Activated CD8-positive, alpha-beta memory T cell treated with anti-CD3 and anti-CD28 coated beads, Interleukin-2, amount 50 U/mL, for 4 hours (primary cell): ENCODE results near the gene SLC6A2.

Experiments used
- DNase-seq: peaks from one replicate; pipeline ENCODE4 v3.0.0-alpha.2; 2020

The SLC6A2 gene

DNA sequence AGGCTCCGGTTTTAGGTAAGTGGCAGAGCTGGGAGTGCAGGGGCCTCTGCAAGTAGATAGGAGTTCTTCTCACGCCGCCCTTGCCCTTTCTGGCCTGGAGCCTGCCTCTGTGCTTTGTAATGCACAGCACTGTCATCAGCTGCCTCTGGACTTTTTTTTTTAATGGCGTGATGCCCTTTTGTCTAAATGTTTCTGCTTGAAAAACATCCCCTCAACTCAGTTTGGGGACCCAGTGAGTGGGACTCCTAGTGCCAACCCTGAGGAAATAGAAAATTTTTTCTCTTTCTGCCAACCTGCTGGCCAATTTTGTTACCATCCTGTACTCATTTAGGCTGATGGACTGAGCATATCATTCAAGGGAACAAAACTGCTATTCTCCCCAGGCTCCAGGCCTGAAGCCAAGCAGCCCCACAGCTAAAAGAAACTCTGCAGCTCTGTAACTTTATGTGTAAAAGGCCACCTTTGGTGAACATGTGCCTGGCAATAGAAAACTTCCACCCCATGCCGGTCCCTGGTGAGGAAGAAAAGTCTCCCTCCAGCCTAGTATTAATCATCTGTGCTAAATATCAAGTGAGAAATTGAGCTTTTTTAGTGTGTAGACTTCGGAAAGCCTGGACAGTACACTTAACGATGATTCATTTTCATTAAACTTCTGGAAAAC lies 22.5 kb downstream of the SLC6A2 start:
- no peak for DNase-seq

DNA sequence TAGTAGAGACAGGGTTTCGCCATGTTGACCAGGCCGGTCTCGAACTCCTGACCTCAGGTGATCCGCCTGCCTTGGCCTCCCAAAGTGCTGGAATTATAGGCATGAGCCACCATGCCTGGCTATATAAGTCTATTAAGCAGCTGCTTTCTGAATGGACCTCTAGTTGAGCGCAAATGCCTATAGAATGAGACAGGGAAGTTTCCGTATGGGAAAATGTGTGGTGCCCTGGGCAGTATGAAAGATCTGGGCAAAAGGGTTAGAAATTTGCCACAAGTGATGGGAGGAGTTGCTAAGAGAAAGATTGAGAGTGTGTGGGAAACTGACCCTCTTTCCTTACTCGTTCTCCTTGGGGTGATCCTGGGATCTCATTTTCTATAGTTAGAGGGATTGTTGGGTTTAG lies 26.3 kb downstream of the SLC6A2 start:
- DNase-seq = no peak

DNA sequence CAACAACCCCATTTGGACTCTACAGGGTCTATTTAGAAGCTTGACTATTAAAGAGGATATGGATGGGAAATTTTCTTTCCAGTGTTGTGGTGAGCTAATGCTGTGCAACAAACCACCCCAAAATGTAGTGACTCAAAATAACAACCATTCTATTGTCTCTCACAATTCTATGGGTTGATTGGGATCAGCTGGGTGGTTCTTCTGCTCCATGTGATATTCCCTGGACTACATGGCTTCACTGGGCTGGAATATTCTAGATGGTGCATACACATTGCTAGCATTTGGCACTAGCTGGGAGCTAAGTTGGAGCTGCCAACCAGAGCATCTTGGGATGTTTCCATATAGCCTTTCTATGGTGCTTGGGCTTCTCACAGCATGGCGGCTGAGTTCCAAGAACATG lies 30.2 kb downstream of the SLC6A2 start:
- DNase-seq = no peak

- no peak for DNase-seq
These were observed 30.9 kb downstream of the SLC6A2 start for GRCh38 chr16:55686671-55687070.

GRCh38 chr16:55687802-55688201 lies 32.0 kb downstream of the SLC6A2 start:
- DNase-seq = no peak

DNA sequence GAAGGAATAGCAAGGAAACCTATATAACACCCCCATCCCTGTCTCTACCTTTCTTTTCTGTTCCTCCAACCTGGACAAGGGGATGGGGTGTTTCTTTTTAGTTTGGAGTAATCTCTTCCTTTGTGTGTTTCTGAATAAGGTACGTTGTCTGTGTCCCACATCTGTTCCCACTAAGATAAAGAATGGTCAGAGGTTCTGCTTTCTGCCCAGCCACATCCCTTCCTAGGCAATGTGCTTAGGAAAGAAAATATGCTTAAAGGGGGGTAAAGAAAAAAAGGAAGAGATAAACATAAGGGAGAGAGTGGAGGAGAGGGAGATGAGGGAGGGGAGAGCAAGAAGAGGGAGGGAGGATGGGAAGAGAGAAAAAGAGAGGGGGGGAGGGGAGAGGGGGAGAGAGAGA lies 35.1 kb downstream of the SLC6A2 start:
- DNase-seq = no peak

GRCh38 chr16:55691771-55692170 lies 36.0 kb downstream of the SLC6A2 start:
- DNase-seq = no peak

DNA sequence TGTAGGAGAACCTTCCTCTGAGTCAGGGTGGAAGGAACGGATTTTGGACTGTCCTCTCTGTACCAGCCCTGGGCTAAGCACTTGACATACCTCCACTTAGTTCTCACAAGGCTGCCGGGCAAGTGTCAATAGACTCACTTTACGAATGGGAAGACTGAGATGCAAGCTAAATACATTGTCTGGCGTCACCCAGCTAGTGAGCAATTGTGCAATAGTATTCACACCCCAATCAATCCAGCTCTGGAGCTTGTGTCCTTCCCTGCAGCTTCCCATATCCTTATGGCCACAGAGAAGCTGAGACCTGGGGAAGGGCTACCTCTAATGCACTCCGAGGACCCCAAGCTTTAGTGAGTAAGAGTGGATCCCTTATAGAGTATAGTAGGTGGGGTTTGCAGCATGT lies 39.8 kb downstream of the SLC6A2 start:
- DNase-seq = no peak

GRCh38 chr16:55697867-55698266 lies 42.1 kb downstream of the SLC6A2 start:
- DNase-seq = no peak

GRCh38 chr16:55698331-55698730 lies 42.5 kb downstream of the SLC6A2 start:
- DNase-seq = no peak

- no peak for DNase-seq
These were observed 43.2 kb downstream of the SLC6A2 start for GRCh38 chr16:55698946-55699345.

GRCh38 chr16:55699616-55700015 lies 43.8 kb downstream of the SLC6A2 start:
- no peak for DNase-seq

GRCh38 chr16:55700067-55700466 lies 44.3 kb downstream of the SLC6A2 start:
- DNase-seq = no peak

DNA sequence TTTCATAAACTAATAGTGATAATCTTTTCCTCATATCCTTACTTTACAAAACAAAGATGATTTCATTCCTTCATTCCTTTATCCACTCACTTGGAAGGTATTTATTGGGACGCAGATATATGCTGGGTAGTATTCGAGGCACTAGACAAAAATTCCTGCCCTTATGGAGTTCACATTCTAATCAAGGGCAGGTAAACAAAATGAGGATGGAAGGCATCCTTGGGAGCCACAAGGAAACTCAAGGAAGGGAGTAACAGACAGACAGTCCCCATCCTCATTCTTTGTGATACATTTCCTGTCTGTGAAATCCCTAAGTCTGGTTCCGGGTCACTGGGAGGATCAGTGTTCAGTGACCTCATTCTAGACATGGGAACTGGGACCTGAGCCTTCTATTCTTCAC lies 45.2 kb downstream of the SLC6A2 start:
- DNase-seq = no peak

DNA sequence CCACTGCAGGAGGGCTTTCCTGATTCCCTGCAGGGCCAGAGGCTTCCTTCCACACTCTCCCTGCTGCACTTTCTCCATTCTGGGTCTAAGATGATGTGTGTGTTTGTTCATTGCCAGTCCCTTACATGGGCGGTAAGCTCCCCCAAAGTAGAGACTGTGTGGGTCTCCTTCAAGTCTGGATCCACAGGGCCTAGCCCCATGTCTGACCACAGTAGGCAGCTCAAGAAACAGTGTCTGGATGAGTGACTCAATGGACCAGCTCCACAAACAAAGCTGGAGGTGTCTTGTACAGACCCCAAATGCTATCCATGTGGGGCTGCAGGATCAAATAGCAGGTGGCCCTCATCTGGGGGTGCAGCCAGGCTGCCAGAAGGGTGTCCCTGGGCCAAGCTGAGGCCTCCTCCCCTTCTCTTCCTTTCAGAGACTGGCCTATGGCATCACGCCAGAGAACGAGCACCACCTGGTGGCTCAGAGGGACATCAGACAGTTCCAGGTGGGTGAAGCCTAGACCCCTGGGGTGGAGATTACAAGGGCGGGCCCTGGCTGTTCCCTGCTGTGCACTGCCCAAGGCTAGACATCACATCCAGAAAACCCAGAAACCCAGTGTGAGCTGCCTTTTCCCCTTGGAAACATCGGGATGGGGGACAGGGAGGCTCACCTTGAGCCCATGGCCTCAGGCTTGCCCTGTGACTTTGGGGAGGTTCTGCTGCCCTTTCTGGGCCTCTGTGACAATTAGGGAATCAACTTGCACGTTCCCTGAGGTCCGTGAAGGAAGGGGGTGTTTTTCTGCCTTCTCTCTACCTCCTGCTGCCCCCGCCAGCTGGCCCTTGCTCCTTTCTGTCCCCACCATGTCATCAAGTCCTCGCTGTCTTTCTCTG lies 45.9 kb downstream of the SLC6A2 start:
- DNase-seq = peak; percentile 25

GRCh38 chr16:55703003-55704001 lies 47.5 kb downstream of the SLC6A2 start:
- no peak for DNase-seq

- DNase-seq = no peak
These were observed 51.1 kb downstream of the SLC6A2 start for GRCh38 chr16:55706739-55707384.

GRCh38 chr16:55709801-55710200 lies 54.0 kb downstream of the SLC6A2 start:
- DNase-seq = no peak

- DNase-seq = no peak
These were observed 54.7 kb downstream of the SLC6A2 start for GRCh38 chr16:55710466-55710865.

DNA sequence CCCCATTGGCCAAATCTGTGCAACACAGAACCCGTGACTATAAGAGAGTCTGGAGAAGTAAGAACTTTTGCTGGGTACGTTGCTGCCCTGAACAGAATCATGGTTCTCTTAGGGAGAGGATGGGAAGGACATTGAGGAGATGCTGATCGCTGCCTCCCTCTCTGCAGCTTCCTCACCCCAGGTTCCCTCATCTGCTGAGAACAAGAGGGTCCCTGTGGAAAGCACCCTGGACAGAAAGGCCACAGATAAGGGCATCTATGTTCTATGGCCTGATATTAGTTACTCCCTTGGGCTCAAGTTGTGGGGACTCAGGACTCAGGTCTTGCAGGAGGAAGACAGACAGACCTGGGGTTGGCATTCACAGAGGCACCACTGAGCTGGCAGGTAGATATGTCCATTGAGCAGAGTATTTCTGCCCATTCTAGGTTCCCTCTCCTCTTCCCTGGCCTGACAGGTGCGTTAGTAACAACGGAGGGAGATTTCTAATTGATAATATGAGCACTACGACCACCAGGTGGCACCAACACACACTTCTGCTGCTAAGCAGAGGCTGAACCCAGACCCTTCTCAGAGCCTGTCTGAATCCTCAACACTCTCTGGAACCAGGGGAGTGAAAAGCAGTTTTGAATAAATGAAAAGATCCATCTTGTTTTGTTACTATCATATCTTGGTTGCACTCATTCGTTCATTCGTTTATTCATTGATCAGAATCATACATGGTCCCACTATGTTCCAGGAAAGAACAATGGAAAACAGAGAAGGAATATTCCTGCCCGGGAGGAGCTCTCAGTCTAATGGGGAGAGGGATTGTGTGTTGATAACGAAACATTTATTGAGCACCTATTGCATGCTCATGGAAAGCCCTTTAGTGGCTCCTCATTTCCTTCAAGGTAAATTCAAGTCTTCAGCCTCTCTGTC lies 56.4 kb downstream of the SLC6A2 start:
- peak; percentile 55 for DNase-seq

- DNase-seq = no peak
These were observed 57.3 kb downstream of the SLC6A2 start for GRCh38 chr16:55713103-55713502.

DNA sequence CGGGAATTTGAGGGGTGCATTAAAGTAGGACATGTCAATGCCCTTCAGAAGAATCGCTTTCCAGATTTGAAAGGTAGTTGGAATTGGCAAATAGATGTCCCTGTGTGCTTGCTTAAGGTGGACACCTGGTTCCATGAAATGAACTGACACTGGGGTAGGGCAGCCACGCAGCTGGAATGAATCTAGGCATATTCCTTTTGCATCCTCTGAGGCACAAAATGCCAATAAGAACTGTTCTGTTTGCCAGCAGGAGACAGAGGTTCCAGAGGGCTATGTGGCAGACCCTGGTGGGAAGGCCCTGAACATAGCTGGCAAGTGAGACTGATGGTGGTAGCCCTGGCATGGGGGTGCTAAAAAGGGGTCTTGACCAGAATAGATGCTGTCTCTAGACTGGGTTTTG lies 61.5 kb downstream of the SLC6A2 start:
- DNase-seq = no peak
